H1 (cell line): Measurements from ENCODE around the gene C1orf115. TPM values are rescaled to one million over a fixed set of nuclear protein-coding genes. Genes with fewer than 3 reads are reported as not detected.
"Not testable (repeated sequence)": the region's sequence is repeated elsewhere in the genome, so short reads cannot be mapped to it uniquely, and the experiment has no call there.

Source experiments
- CTCF ChIA-PET: fragments of 300-600 bp; sonication (Branson Sonifier 250); formaldehyde crosslinking; loops from one replicate; lab custom pipeline; 2021; ENCODE audit not compliant: partially characterized antibody; lab: Charles Lee
- POLR2A ChIA-PET: fragments of 300-600 bp; sonication (Branson Sonifier 250); formaldehyde crosslinking; loops from one replicate; lab custom pipeline; 2021; ENCODE audit warnings: inconsistent platforms; ENCODE audit not compliant: partially characterized antibody; lab: Charles Lee
- DNase-seq, 2 experiments: peaks; one replicate each; pipeline versions ENCODE4 v3.0.0 to v3.0.0-alpha.2; 2010 to 2022; ENCODE audit warnings: low spot score in 2 of 2, low read depth in 1 of 2, mixed read lengths in 1 of 2
- FAIRE-seq: peaks from 2 replicates; lab custom pipeline; 2011; peaks lifted over from hg19 to GRCh38; lab: Jason Lieb, UNC
- H2AFZ ChIP-seq: 2 replicates; pipeline ENCODE4 v1.8.1; 2012; ENCODE audit warnings: low read length, inconsistent platforms
- H2AK5ac ChIP-seq: 2 replicates; pipeline ENCODE4 v1.6.1; 2013; ENCODE audit warnings: low read depth, low read length
- H2BK120ac ChIP-seq: replicated peaks from 2 replicates; pipeline ENCODE3; 2013; ENCODE audit warnings: low read depth, low read length, inconsistent platforms
- H2BK12ac ChIP-seq: 2 replicates; pipeline ENCODE4 v1.6.1; 2013; ENCODE audit warnings: low read depth, low read length
- H2BK15ac ChIP-seq: 2 replicates; pipeline ENCODE4 v1.6.1; 2013; ENCODE audit warnings: low read length
- H2BK20ac ChIP-seq: 2 replicates; pipeline ENCODE4 v1.6.1; 2013; ENCODE audit warnings: low read length
- H2BK5ac ChIP-seq: 2 replicates; pipeline ENCODE4 v1.6.1; 2013; ENCODE audit warnings: low read depth, low read length
- H3K14ac ChIP-seq: 2 replicates; pipeline ENCODE4 v1.6.1; 2013; ENCODE audit warnings: inconsistent platforms; ENCODE audit not compliant: insufficient read length
- H3K18ac ChIP-seq: 2 replicates; pipeline ENCODE4 v1.6.1; 2013; ENCODE audit warnings: low read length; ENCODE audit errors: extremely low read depth
- H3K23ac ChIP-seq: 2 replicates; pipeline ENCODE4 v1.6.1; 2013; ENCODE audit warnings: inconsistent platforms; ENCODE audit not compliant: insufficient read length
- H3K23me2 ChIP-seq: 2 replicates; pipeline ENCODE4 v1.6.1; 2013; ENCODE audit warnings: low read depth, low read length
- H3K27ac ChIP-seq: 2 replicates; pipeline ENCODE4 v1.6.1; 2011; ENCODE audit warnings: low read depth, low read length, inconsistent platforms
- H3K27me3 ChIP-seq, 4 experiments: replicated peaks in 1 of 4; 1 replicate in 1 of 4; 2 replicates in 3 of 4; pipeline versions ENCODE4 v1.6.1 to v1.8.1; 2011 to 2013; ENCODE audit warnings: low read length in 3 of 4, mild to moderate bottlenecking in 3 of 4, inconsistent platforms in 2 of 4, mixed read lengths in 2 of 4, moderate library complexity in 1 of 4; ENCODE audit not compliant: control insufficient read depth in 3 of 4, insufficient read depth in 3 of 4; ENCODE audit errors: extremely low read depth in 1 of 4
- H3K36me3 ChIP-seq, 4 experiments: 2 replicates each; pipeline versions ENCODE4 v1.6.1 to v1.8.1; 2011 to 2013; ENCODE audit warnings: mild to moderate bottlenecking in 4 of 4, low read length in 3 of 4, moderate library complexity in 2 of 4, control low read depth in 1 of 4, inconsistent platforms in 1 of 4; ENCODE audit not compliant: insufficient read depth in 4 of 4, control insufficient read depth in 2 of 4
- H3K4ac ChIP-seq: replicated peaks from 2 replicates; pipeline ENCODE3; 2013; ENCODE audit warnings: low read length, low read depth, mixed read lengths, inconsistent platforms; ENCODE audit not compliant: insufficient read length
- H3K4me1 ChIP-seq, 4 experiments: replicated peaks in 1 of 4; 1 replicate in 1 of 4; 2 replicates in 3 of 4; pipeline versions ENCODE4 v1.6.1 to v1.8.1; 2011 to 2013; ENCODE audit warnings: low read length in 3 of 4, inconsistent platforms in 2 of 4, mixed read lengths in 1 of 4; ENCODE audit not compliant: insufficient read depth in 4 of 4, control insufficient read depth in 3 of 4
- H3K4me2 ChIP-seq, 2 experiments: 2 replicates each; pipeline versions ENCODE4 v1.6.1 to v1.8.1; 2011 to 2013; ENCODE audit warnings: low read depth in 2 of 2, low read length in 2 of 2, control low read depth in 1 of 2, inconsistent platforms in 1 of 2, mild to moderate bottlenecking in 1 of 2; ENCODE audit not compliant: insufficient read depth in 1 of 2
- H3K4me3 ChIP-seq, 4 experiments: fragments of 200-600, 300-600 bp in 1 of 4; sonication (generic), shearing (Covaris generic), sonication (Bioruptor Twin) in 1 of 4; 2 replicates each; pipeline versions ENCODE4 v1.5.1 to v1.8.1; 2011 to 2016; ENCODE audit warnings: low read length in 4 of 4, low read depth in 3 of 4, control low read depth in 2 of 4, inconsistent platforms in 2 of 4, mild to moderate bottlenecking in 2 of 4, mixed read lengths in 1 of 4, moderate library complexity in 1 of 4; ENCODE audit not compliant: insufficient read depth in 2 of 4; ENCODE audit errors: extremely low read depth in 1 of 4
- H3K56ac ChIP-seq: replicated peaks from 2 replicates; pipeline ENCODE3; 2013; ENCODE audit warnings: low read depth, mild to moderate bottlenecking, mixed read lengths, low read length, inconsistent platforms; ENCODE audit not compliant: insufficient read length
- H3K79me1 ChIP-seq: 2 replicates; pipeline ENCODE4 v1.6.1; 2013; ENCODE audit warnings: low read depth, low read length, control low read depth
- H3K79me2 ChIP-seq, 2 experiments: 2 replicates each; pipeline versions ENCODE4 v1.6.1 to v1.8.1; 2012 to 2013; ENCODE audit warnings: low read length in 2 of 2, mild to moderate bottlenecking in 2 of 2, inconsistent platforms in 1 of 2; ENCODE audit not compliant: insufficient read depth in 2 of 2, control insufficient read depth in 1 of 2
- H3K9ac ChIP-seq, 4 experiments: replicated peaks in 1 of 4; 1 replicate in 1 of 4; 2 replicates in 3 of 4; pipeline versions ENCODE4 v1.6.1 to v1.8.1; 2011 to 2013; ENCODE audit warnings: low read depth in 3 of 4, low read length in 3 of 4, control low read depth in 2 of 4, mild to moderate bottlenecking in 2 of 4, moderate library complexity in 2 of 4, inconsistent platforms in 1 of 4; ENCODE audit errors: extremely low read depth in 1 of 4
- H3K9me3 ChIP-seq, 2 experiments: 2 replicates each; pipeline versions ENCODE4 v1.6.1 to v1.8.1; 2012 to 2013; ENCODE audit warnings: mild to moderate bottlenecking in 2 of 2, moderate library complexity in 2 of 2, control low read depth in 1 of 2, inconsistent platforms in 1 of 2, low read depth in 1 of 2, low read length in 1 of 2, mixed read lengths in 1 of 2; ENCODE audit not compliant: insufficient read depth in 2 of 2
- H4K20me1 ChIP-seq, 2 experiments: replicated peaks in 1 of 2; 2 replicates each; pipeline versions ENCODE3 to v1.8.1; 2011 to 2013; ENCODE audit warnings: inconsistent platforms in 2 of 2, low read length in 2 of 2, mild to moderate bottlenecking in 1 of 2; ENCODE audit not compliant: insufficient read depth in 2 of 2, control insufficient read depth in 1 of 2
- H4K5ac ChIP-seq: 2 replicates; pipeline ENCODE4 v1.6.1; 2013; ENCODE audit warnings: low read length, low read depth, mixed read lengths, inconsistent platforms; ENCODE audit not compliant: insufficient read length
- H4K8ac ChIP-seq: 2 replicates; pipeline ENCODE4 v1.8.0; 2013; ENCODE audit warnings: mild to moderate bottlenecking, moderate library complexity, low read length, inconsistent platforms; ENCODE audit not compliant: insufficient read depth; ENCODE audit errors: extremely low read depth
- H4K91ac ChIP-seq: replicated peaks from 2 replicates; pipeline ENCODE3; 2013; ENCODE audit warnings: low read length, mixed read lengths, inconsistent platforms; ENCODE audit not compliant: insufficient read length
- POLR2A ChIP-seq, 2 experiments: IDR thresholded peaks; 1 replicate in 1 of 2; 2 replicates in 1 of 2; pipeline ENCODE4 v1.6.1; 2011; ENCODE audit warnings: low read depth in 2 of 2, low read length in 2 of 2, mild to moderate bottlenecking in 2 of 2; ENCODE audit errors: control extremely low read depth in 1 of 2
- WGBS, 2 experiments: shearing (Covaris generic) in 1 of 2; methylation state at CpG; one replicate each; pipeline versions ENCODE4 v1.1.6 to v1.1.7; 2013 to 2015; ENCODE audit warnings: low lambda C conversion rate in 2 of 2, mixed read lengths in 2 of 2, inconsistent platforms in 1 of 2, low coverage in 1 of 2, missing lambda C conversion rate in 1 of 2; ENCODE audit not compliant: insufficient replicate concordance in 2 of 2, insufficient coverage in 1 of 2, insufficient read length in 1 of 2; ENCODE audit errors: extremely low coverage in 1 of 2, missing lambda C conversion rate in 1 of 2; 5-methylcytosine and 5-hydroxymethylcytosine counted together
- polyA plus RNA-seq, 7 experiments: library from polyadenylated mRNA; depleted of rRNA in 3 of 7; stranded (reverse) in 5 of 7; unstranded in 2 of 7; fragments of >200 nt in 5 of 7; fragments of 200-250 nt in 2 of 7; gene quantifications; 1 replicate in 5 of 7; 2 replicates in 1 of 7; 4 replicates in 1 of 7; pipeline versions ENCODE4 v1.2.1 to v1.2.3, GENCODE V29; 2011 to 2013; ENCODE audit warnings: missing spikeins in 2 of 7, mixed read lengths in 2 of 7
- total RNA-seq: library from RNA; stranded (reverse); fragmentation: NEBNext Ultra II Directional; extraction: Animal tissue kit (Norgen Biotek cat#: 25700); gene quantifications from 2 replicates; pipeline ENCODE4 v1.2.1, GENCODE V29; 2021
- TF ChIP-seq, protein P1 (sequence below): IDR thresholded peaks from 2 replicates; pipeline ENCODE4 v1.6.1; 2012; ENCODE audit warnings: low read length, inconsistent platforms

C1orf115 gene
- total and polyA plus RNA-seq, 2 of the 8 experiments (the other 6 are each of a cell fraction or from before 2014, with no cell fraction given), result 3.5 to 5.6 TPM

DNA sequence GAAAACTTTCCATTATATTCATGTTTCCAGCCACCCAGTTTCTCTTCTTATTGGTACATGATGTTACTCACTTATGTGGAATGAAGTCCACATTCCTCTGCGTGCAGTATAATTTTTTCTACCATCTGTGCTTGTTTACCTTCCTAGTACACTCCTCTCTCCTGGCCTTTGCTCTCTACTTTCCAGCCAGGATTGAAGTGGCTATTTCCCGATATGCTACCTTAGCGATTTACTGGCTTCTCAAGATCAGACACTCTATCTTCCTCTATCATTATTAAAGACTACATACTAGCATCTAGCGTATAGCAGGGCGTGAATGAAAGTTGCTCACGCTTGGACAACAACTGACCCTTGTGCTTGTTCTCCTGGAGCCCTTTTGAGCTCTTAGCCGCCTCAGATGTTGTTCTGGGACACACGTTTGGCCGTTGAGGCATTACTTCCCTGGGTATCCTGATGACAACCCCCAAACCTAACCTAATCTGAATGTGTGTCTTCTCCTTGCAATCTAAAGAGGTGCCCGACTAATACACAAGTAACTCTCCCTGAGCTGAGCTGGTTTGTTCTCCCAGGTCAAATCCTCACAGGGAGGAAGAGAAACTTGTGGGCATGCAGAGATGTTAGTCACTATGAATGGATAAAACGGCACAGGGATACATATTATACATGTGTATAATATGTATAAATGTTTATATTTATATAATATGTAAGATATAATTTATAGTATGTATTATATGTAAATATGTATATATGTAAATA is 44.6 kb downstream of the C1orf115 start (continued):
- TF ChIP-seq, protein P1, sequence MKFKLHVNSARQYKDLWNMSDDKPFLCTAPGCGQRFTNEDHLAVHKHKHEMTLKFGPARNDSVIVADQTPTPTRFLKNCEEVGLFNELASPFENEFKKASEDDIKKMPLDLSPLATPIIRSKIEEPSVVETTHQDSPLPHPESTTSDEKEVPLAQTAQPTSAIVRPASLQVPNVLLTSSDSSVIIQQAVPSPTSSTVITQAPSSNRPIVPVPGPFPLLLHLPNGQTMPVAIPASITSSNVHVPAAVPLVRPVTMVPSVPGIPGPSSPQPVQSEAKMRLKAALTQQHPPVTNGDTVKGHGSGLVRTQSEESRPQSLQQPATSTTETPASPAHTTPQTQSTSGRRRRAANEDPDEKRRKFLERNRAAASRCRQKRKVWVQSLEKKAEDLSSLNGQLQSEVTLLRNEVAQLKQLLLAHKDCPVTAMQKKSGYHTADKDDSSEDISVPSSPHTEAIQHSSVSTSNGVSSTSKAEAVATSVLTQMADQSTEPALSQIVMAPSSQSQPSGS, result no peak
- TF ChIP-seq POLR2A (IDR thresholded peaks at IDR 0.05; ENCODE audit: control extremely low read depth in 1 of 2, low read depth in 2 of 2, low read length in 2 of 2), result no peak

DNA sequence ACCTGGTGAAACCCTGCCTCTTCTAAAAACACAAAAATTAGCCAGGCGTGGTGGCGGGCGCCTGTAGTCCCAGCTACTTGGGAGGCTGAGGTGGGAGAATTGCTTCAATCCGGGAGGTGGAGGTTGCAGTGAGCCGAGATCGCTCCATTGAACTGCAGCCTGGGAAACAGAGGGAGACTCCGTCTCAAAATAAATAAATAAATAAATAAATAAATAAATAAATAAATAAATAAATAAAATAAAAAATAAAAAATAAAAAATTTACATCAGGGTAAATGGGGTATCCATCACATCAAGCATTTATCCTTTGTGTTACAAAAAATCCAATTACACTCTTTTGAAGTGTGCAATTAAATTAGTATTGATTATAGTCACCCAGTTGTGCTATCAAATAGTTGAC is 46.1 kb downstream of the C1orf115 start:
- H3K4me3 ChIP-seq, H3K79me2 ChIP-seq, POLR2A ChIA-PET, H3K4ac ChIP-seq, H3K18ac ChIP-seq, H2BK120ac ChIP-seq, H2AFZ ChIP-seq, H3K79me1 ChIP-seq, H3K4me2 ChIP-seq, H2BK12ac ChIP-seq, H3K14ac ChIP-seq, H2BK15ac ChIP-seq, H2AK5ac ChIP-seq, H4K91ac ChIP-seq, H3K4me1 ChIP-seq, H3K9ac ChIP-seq, H3K27ac ChIP-seq, DNase-seq, H3K27me3 ChIP-seq, FAIRE-seq, H4K20me1 ChIP-seq, H3K23ac ChIP-seq, H3K23me2 ChIP-seq, H2BK20ac ChIP-seq, H4K5ac ChIP-seq, H4K8ac ChIP-seq, H3K36me3 ChIP-seq, H3K9me3 ChIP-seq, H2BK5ac ChIP-seq: not testable (repeated sequence)
- 94% methylated on average over 7 of the region's 7 CpGs; no CpG with 5 or more reads in 1 of the 2 experiments for WGBS, 2 experiments
- CTCF ChIA-PET, result interaction anchor here (1.7 to 1.9 kb wide), 2 partner anchors 10 to 74 kb away, joined by 4 to 7 read pairs; no protein-coding TSS in a partner anchor
- H3K56ac ChIP-seq, result peak overlapping the region; percentile 59
